Spleen (tissue), 7 donors: Measurements from ENCODE around the gene EPHB2.

Experiments
- POLR2A ChIP-seq, 3 donors: fragments of 450-650 bp; IDR thresholded peaks; one replicate each; pipeline ENCODE4 v1.5.1; 2017; ENCODE audit warnings: antibody characterized with exemption in 3 of 3, mild to moderate bottlenecking in 1 of 3
- TF ChIP-seq, protein P1 (sequence below), 11 experiments: fragments of 200-600 bp in 7 of 11; fragments of 450-650 bp in 4 of 11; sonication (generic) in 4 of 11; IDR thresholded peaks in 8 of 11; conservative IDR thresholded peaks in 3 of 11; 1 replicate in 7 of 11; 2 replicates in 4 of 11; pipeline versions ENCODE4 v1.4.0 to v1.8.0; 2016 to 2021; ENCODE audit warnings: antibody characterized with exemption in 11 of 11, inconsistent platforms in 4 of 11, mild to moderate bottlenecking in 1 of 11
- donor health status: DM: no; HTN: no; CAD: no; lungs with moderate emphysema.
- donor health status: DM: no; HTN: no; CAD: no.
- donor health status: DM: no; HTN: no; CAD: no.

DNA sequence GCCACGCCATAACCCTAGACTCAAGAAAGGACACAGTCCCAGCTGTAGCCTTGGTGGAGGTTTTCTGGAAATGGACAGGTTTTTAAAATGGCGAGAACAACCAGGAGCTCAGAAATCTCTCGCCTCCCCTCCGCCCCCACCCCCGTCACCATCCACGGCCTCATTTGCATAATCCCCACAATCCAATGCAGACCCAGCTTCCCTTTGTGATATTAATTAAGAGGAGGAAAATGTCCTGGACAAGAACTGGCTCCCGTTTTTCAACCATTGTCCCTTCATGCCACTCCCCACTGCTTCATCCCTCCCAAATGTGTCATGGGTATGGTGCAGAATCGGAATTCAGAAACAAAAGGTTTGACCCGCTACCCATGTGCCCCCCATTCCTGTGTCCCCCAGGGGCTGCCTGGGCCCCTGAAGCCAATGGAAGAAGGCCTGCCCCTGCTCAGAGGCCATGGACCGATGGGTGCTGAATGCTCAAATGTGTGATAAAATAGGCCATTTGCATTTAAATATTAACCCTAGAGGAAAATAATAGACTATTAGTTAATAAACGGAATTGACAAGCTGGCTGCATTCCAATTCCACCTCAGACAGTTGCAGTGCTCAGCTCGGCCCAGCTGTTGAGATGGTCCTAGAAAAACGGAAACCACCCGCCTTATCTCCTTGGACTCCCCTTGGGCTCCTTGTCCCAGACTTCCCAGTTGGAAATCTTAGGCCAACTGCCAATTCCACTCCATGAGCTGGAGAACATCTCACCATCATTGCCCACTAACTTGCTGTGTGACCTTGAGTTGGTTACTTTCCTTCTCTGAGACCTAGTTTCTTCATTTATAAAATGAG, 10.7 kb upstream of the EPHB2 start:
- TF ChIP-seq, protein P1, sequence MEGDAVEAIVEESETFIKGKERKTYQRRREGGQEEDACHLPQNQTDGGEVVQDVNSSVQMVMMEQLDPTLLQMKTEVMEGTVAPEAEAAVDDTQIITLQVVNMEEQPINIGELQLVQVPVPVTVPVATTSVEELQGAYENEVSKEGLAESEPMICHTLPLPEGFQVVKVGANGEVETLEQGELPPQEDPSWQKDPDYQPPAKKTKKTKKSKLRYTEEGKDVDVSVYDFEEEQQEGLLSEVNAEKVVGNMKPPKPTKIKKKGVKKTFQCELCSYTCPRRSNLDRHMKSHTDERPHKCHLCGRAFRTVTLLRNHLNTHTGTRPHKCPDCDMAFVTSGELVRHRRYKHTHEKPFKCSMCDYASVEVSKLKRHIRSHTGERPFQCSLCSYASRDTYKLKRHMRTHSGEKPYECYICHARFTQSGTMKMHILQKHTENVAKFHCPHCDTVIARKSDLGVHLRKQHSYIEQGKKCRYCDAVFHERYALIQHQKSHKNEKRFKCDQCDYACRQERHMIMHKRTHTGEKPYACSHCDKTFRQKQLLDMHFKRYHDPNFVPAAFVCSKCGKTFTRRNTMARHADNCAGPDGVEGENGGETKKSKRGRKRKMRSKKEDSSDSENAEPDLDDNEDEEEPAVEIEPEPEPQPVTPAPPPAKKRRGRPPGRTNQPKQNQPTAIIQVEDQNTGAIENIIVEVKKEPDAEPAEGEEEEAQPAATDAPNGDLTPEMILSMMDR (IDR thresholded peaks at IDR 0.05 in 8 of 11, conservative IDR thresholded peaks at IDR 0.05 in 3 of 11): no peak
- no peak for TF ChIP-seq POLR2A (IDR thresholded peaks at IDR 0.05)
